Stimulated activated CD8-positive, alpha-beta memory T cell treated with anti-CD3 and anti-CD28 coated beads, Interleukin-4, amount 100 ng/mL, for 24 hours (primary cell): ENCODE measurements around the gene ADSS1.

Experiments used
- DNase-seq: peaks from one replicate; pipeline ENCODE4 v3.0.0-alpha.2; 2020; ENCODE audit warnings: low read depth

The ADSS1 gene

GRCh38 chr14:104795781-104796686, 72.0 kb downstream of the ADSS1 start:
- DNase-seq = peak; percentile 46

GRCh38 chr14:104796687-104797081, 72.7 kb downstream of the ADSS1 start:
- no peak for DNase-seq
